HL-60 (cell line): Measurements from ENCODE around the gene EIF2S3B.

Experiments
- DNase-seq, 2 experiments: peaks; one replicate each; pipeline ENCODE4 v3.0.0-alpha.2; 2010 to 2020; ENCODE audit warnings: low read depth in 1 of 2, low spot score in 1 of 2
- H3K27ac ChIP-seq: fragments of 250-450 bp; sonication (Bioruptor Pico); replicated peaks from 2 replicates; pipeline ENCODE4 v1.5.1; 2020; ENCODE audit warnings: mild to moderate bottlenecking, moderate library complexity
- H3K27me3 ChIP-seq: fragments of 250-450 bp; sonication (Bioruptor Pico); 2 replicates; pipeline ENCODE4 v1.5.1; 2021; ENCODE audit warnings: mild to moderate bottlenecking, moderate library complexity; ENCODE audit not compliant: insufficient read depth, poor library complexity, severe bottlenecking
- H3K4me3 ChIP-seq: replicated peaks from 2 replicates; pipeline ENCODE4 v1.5.1; 2011; ENCODE audit warnings: mild to moderate bottlenecking, control low read depth, low read length; ENCODE audit not compliant: insufficient read depth
- GABPA ChIP-seq: IDR thresholded peaks from 2 replicates; pipeline ENCODE4 v1.6.1; 2012; ENCODE audit warnings: low read depth
- POLR2AphosphoS5 ChIP-seq: IDR thresholded peaks from 2 replicates; pipeline ENCODE4 v1.6.1; 2012; ENCODE audit warnings: low read depth
- SPI1 ChIP-seq: IDR thresholded peaks from 2 replicates; pipeline ENCODE4 v1.6.1; 2012; ENCODE audit warnings: low read depth, mild to moderate bottlenecking, borderline replicate concordance
- TF ChIP-seq, protein P1 (sequence below): IDR thresholded peaks from 2 replicates; pipeline ENCODE4 v1.6.1; 2012; ENCODE audit warnings: low read depth; ENCODE audit not compliant: insufficient replicate concordance
- TF ChIP-seq, protein P2 (sequence below): IDR thresholded peaks from one replicate; pipeline ENCODE4 v1.5.1; 2011; ENCODE audit warnings: low read length, control low read depth, inconsistent platforms; ENCODE audit not compliant: insufficient read depth

Gene EIF2S3B

DNA sequence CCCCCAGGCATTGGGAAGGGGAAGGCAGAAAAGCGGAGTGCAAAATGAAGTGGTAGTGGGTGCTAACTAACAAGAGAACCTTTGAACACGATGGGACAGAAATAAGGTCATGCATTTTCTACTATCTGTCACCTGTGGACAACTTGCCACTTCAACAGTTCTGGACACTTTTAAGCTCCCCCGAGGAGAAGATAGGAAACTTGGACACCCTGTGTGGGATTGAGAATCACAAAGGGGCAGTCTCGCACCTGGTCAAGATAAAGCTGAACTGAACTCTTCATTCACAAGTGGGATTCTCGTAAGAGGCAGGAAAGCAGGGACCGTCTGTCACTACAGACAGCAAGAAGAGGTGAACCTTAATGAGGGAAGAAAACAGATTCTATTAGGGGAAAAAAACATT, 51.6 kb downstream of the EIF2S3B start:
- Histone ChIP-seq H3K4me3 (no peak overlapping the region), H3K27me3 (no peaks in the 10 kb centered on the region), H3K27ac (no peak overlapping the region)
- DNase-seq: no peak
- no peak for TF ChIP-seq GABPA
- TF ChIP-seq POLR2AphosphoS5: no peak
- TF ChIP-seq, protein P1, sequence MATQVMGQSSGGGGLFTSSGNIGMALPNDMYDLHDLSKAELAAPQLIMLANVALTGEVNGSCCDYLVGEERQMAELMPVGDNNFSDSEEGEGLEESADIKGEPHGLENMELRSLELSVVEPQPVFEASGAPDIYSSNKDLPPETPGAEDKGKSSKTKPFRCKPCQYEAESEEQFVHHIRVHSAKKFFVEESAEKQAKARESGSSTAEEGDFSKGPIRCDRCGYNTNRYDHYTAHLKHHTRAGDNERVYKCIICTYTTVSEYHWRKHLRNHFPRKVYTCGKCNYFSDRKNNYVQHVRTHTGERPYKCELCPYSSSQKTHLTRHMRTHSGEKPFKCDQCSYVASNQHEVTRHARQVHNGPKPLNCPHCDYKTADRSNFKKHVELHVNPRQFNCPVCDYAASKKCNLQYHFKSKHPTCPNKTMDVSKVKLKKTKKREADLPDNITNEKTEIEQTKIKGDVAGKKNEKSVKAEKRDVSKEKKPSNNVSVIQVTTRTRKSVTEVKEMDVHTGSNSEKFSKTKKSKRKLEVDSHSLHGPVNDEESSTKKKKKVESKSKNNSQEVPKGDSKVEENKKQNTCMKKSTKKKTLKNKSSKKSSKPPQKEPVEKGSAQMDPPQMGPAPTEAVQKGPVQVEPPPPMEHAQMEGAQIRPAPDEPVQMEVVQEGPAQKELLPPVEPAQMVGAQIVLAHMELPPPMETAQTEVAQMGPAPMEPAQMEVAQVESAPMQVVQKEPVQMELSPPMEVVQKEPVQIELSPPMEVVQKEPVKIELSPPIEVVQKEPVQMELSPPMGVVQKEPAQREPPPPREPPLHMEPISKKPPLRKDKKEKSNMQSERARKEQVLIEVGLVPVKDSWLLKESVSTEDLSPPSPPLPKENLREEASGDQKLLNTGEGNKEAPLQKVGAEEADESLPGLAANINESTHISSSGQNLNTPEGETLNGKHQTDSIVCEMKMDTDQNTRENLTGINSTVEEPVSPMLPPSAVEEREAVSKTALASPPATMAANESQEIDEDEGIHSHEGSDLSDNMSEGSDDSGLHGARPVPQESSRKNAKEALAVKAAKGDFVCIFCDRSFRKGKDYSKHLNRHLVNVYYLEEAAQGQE: no peak
- TF ChIP-seq SPI1: no peak
- TF ChIP-seq, protein P2, sequence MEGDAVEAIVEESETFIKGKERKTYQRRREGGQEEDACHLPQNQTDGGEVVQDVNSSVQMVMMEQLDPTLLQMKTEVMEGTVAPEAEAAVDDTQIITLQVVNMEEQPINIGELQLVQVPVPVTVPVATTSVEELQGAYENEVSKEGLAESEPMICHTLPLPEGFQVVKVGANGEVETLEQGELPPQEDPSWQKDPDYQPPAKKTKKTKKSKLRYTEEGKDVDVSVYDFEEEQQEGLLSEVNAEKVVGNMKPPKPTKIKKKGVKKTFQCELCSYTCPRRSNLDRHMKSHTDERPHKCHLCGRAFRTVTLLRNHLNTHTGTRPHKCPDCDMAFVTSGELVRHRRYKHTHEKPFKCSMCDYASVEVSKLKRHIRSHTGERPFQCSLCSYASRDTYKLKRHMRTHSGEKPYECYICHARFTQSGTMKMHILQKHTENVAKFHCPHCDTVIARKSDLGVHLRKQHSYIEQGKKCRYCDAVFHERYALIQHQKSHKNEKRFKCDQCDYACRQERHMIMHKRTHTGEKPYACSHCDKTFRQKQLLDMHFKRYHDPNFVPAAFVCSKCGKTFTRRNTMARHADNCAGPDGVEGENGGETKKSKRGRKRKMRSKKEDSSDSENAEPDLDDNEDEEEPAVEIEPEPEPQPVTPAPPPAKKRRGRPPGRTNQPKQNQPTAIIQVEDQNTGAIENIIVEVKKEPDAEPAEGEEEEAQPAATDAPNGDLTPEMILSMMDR: no peak

DNA sequence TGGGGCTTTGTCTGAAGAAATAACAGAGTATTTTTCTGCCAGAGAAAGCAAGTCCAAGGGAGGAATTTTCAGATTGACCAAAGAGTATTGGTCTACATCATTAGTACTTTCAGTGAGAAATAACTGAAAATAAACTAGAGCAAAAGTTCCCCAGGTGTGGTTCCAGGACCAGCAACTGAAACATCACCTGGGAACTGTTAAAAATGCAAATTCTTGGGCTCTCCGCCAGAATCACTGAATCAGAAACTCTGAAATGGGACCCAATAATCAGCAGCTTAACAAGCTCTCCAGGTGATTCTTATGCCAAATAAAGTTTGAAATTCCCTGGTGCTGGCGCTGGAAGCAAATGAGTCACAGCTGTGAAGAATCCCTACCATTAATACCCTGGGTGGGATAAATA, 52.1 kb downstream of the EIF2S3B start:
- Histone ChIP-seq H3K27ac (no peak overlapping the region), H3K4me3 (no peak overlapping the region)
- DNase-seq: no peak

More for the DNA sequence above, 52.1 kb downstream of the EIF2S3B start:
- TF ChIP-seq GABPA (no peak), SPI1 (no peak), POLR2AphosphoS5 (no peak)
- TF ChIP-seq, protein P2: no peak
- TF ChIP-seq, protein P1: no peak
- no peaks in the 10 kb centered on the region for H3K27me3 ChIP-seq
